ENCODE results near the gene BLTP2.

GRCh38 chr17:28610376-28610775 is 34.6 kb downstream of the BLTP2 start:
- TF ChIP-seq, protein P1, sequence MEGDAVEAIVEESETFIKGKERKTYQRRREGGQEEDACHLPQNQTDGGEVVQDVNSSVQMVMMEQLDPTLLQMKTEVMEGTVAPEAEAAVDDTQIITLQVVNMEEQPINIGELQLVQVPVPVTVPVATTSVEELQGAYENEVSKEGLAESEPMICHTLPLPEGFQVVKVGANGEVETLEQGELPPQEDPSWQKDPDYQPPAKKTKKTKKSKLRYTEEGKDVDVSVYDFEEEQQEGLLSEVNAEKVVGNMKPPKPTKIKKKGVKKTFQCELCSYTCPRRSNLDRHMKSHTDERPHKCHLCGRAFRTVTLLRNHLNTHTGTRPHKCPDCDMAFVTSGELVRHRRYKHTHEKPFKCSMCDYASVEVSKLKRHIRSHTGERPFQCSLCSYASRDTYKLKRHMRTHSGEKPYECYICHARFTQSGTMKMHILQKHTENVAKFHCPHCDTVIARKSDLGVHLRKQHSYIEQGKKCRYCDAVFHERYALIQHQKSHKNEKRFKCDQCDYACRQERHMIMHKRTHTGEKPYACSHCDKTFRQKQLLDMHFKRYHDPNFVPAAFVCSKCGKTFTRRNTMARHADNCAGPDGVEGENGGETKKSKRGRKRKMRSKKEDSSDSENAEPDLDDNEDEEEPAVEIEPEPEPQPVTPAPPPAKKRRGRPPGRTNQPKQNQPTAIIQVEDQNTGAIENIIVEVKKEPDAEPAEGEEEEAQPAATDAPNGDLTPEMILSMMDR (conservative IDR thresholded peaks at IDR 0.05) = no peak
- no peak for TF ChIP-seq EZH2 (IDR thresholded peaks at IDR 0.05; ENCODE audit: low read depth)

Measured in PC-9 (cell line).